ENCODE measurements around the gene IDH2.

- no peak for TF ChIP-seq CTCF (IDR thresholded peaks at IDR 0.05)
- TF ChIP-seq POLR2A (IDR thresholded peaks at IDR 0.05): no peak
Observed at GRCh38 chr15:90062973-90063769, 39.1 kb downstream of the IDH2 start.
